ENCODE measurements around the gene INSC. TPM values are rescaled to one million over a fixed set of nuclear protein-coding genes. Genes with fewer than 3 reads are reported as not detected.

The INSC gene
- total and polyA plus RNA-seq, 2 of the 4 experiments (the other 2 are of a cell fraction): 0.53 to 1.4 TPM

- H3K9ac ChIP-seq (ENCODE audit: low read depth, low read length): no peak overlapping the region
- no peak overlapping the region for H4K91ac ChIP-seq (ENCODE audit: insufficient read depth, low read depth, low read length)
- no peak overlapping the region for H2AK5ac ChIP-seq (ENCODE audit: low read depth, low read length)
- BruUV-seq (replicated peaks): no TSS peak
- no peak overlapping the region for H2BK15ac ChIP-seq (ENCODE audit: low read depth, low read length)
- ChIA-PET CTCF (no interaction called here), POLR2A (ENCODE audit: unreplicated experiment) (no interaction called here)
- no peak overlapping the region for H3K14ac ChIP-seq (replicated peaks; ENCODE audit: low read depth, low read length)
- no peak overlapping the region for H3K4me2 ChIP-seq (ENCODE audit: low read depth, low read length)
- no peak overlapping the region for H2BK5ac ChIP-seq (ENCODE audit: low read depth, low read length, poor library complexity, severe bottlenecking)
- no peak for TF ChIP-seq MAFK (IDR thresholded peaks at IDR 0.05; ENCODE audit: low read depth, low read length)
- no peak for TF ChIP-seq RCOR1 (IDR thresholded peaks at IDR 0.05; ENCODE audit: insufficient replicate concordance, low read length)
- dilution Hi-C loops (cut with HindIII; ENCODE audit: low sequenced_read_pairs, unreplicated experiment) (no loop called here), intact Hi-C loops (cut with micrococcal nuclease) (no loop called here), in situ Hi-C loops (cut with MboI; ENCODE audit: low sequenced_read_pairs) (no loop called here)
- no peaks in the 10 kb centered on the region for H4K20me1 ChIP-seq (ENCODE audit: insufficient read depth, low read length)
- H3K9me1 ChIP-seq (ENCODE audit: insufficient read depth, low read length): peaks cover 20% of the 10 kb centered on the region
- no peak overlapping the region for H3K18ac ChIP-seq (ENCODE audit: low read depth, low read length)
- no peaks in the 10 kb centered on the region for H3K36me3 ChIP-seq (ENCODE audit: control insufficient read depth, insufficient read depth, low read length)
- H3K4me1 ChIP-seq (ENCODE audit: control insufficient read depth, insufficient read depth, low read length): peaks cover 16% of the 10 kb centered on the region
- no peaks in the 10 kb centered on the region for H3K79me1 ChIP-seq (ENCODE audit: low read depth in 1 of 2, low read length in 2 of 2)
- no peak overlapping the region for H2BK20ac ChIP-seq (ENCODE audit: low read depth, low read length)
- H3K4me3 ChIP-seq (ENCODE audit: insufficient read depth, low read depth, low read length): no peak overlapping the region
- no peak overlapping the region for H4K8ac ChIP-seq (ENCODE audit: low read depth in 2 of 2, low read length in 2 of 2)
- no peak overlapping the region for H4K5ac ChIP-seq (ENCODE audit: low read depth, low read length)
- 100% methylated on average over 3 of the region's 4 CpGs; no CpG with 5 or more reads in 1 of the 2 experiments for WGBS, 2 experiments (ENCODE audit: extremely low coverage in 2 of 2, insufficient read length in 1 of 2)
- H3K56ac ChIP-seq (ENCODE audit: extremely low read depth, insufficient read depth, low read length): no peak overlapping the region
- DNase-seq (no peak), ATAC-seq (ENCODE audit: low read depth) (no peak)
- H3K27ac ChIP-seq (ENCODE audit: insufficient read depth, low read length): no peak overlapping the region
- H2AFZ ChIP-seq (replicated peaks; ENCODE audit: low read length, poor library complexity): no peak overlapping the region
- H3K9me3 ChIP-seq (ENCODE audit: control insufficient read depth, insufficient read depth, low read length): no peaks in the 10 kb centered on the region
- H3K27me3 ChIP-seq (ENCODE audit: control insufficient read depth, insufficient read depth, low read length): no peaks in the 10 kb centered on the region
- no peak overlapping the region for H2BK120ac ChIP-seq (ENCODE audit: low read depth, low read length)
- no peak overlapping the region for H3K23ac ChIP-seq (ENCODE audit: low read depth, low read length)
- H3K4ac ChIP-seq (ENCODE audit: low read depth, low read length): no peak overlapping the region
- H2AK9ac ChIP-seq (replicated peaks; ENCODE audit: low read depth, low read length, poor library complexity): no peak overlapping the region
Observed at GRCh38 chr11:15201586-15201985, 86.9 kb downstream of the INSC start.
